Activated CD4-positive, alpha-beta T cell treated with anti-CD3 and anti-CD28 coated beads, Interleukin-2, amount 10 ng/mL, durations not matched to agents 24 days and 14 days (primary cell): ENCODE measurements around the gene TOMM6. TPM values are rescaled to one million over a fixed set of nuclear protein-coding genes. Genes with fewer than 3 reads are reported as not detected.
"Not testable (repeated sequence)": the region's sequence is repeated elsewhere in the genome, so short reads cannot be mapped to it uniquely, and the experiment has no call there.

ENCODE experiments used
- DNase-seq: peaks from one replicate; pipeline ENCODE4 v3.0.0; 2022
- H3K27ac Mint-ChIP-seq: one replicate; pipeline ENCODE4 v1.8.0; 2022; ENCODE audit warnings: mild to moderate bottlenecking, mixed read lengths
- H3K27me3 Mint-ChIP-seq: one replicate; pipeline ENCODE4 v1.8.0; 2022; ENCODE audit warnings: mixed read lengths
- H3K36me3 Mint-ChIP-seq: one replicate; pipeline ENCODE4 v1.8.0; 2022; ENCODE audit warnings: low read depth, mild to moderate bottlenecking, mixed read lengths
- H3K4me1 Mint-ChIP-seq: one replicate; pipeline ENCODE4 v1.8.0; 2021; ENCODE audit warnings: mixed read lengths
- H3K4me3 Mint-ChIP-seq: one replicate; pipeline ENCODE4 v1.8.0; 2022; ENCODE audit warnings: mild to moderate bottlenecking, moderate library complexity, mixed read lengths
- H3K9me3 Mint-ChIP-seq: one replicate; pipeline ENCODE4 v1.8.0; 2021; ENCODE audit warnings: mixed read lengths
- intact Hi-C: fragments of 100-400 bp; cut with micrococcal nuclease; formaldehyde crosslinking; loops from one replicate; pipeline ENCODE4 v1.15.1; 2023
- total RNA-seq: library from RNA; stranded (reverse); gene quantifications from 2 replicates; pipeline ENCODE4 v1.2.3, GENCODE V29; 2022

TOMM6 gene
- total RNA-seq, 1 donor from 2014 or later, result 367 TPM

DNA sequence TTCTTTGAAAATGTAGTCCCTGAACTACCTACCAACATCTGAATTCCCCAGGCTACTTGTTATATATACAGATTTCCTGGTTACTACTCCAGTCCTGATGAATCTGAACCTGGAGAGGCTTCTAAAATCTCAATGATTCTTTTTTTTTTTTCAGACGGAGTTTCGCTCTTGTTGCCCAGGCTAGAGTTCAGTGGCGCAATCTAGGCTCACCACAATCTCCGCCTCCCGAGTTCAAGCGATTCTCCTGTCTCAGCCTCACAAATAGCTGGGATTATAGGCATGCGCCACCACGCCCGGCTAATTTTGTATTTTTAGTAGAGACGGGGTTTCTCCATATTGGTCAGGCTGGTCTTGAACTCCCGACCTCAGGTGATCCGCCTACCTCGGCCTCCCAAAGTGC is 24.5 kb downstream of the TOMM6 start:
- H3K4me3 Mint-ChIP-seq, intact Hi-C loops, DNase-seq, H3K27ac Mint-ChIP-seq, H3K27me3 Mint-ChIP-seq, H3K4me1 Mint-ChIP-seq, H3K36me3 Mint-ChIP-seq, H3K9me3 Mint-ChIP-seq: not testable (repeated sequence)

DNA sequence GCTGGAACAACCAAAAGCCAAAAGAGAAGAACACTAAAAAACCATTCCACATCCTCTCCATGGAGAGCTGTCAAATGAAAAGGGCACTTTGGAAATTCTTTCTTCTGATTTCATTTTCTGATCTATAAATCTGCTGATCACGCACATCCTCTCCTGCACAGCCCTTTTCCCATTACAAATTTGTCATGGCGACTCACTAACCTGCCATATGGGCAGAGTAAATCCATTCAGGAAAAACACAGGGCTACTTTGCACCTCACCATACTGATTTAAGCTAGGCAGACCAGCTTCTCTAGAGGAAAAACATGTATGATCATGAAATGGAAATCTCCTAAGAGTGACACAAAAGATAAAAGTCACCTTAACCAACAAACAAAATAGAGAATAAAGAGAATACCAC is 26.0 kb downstream of the TOMM6 start:
- no peaks in the 10 kb centered on the region for H3K4me1 Mint-ChIP-seq
- intact Hi-C loops, result no loop called here
- no peaks in the 10 kb centered on the region for H3K9me3 Mint-ChIP-seq
- H3K27ac Mint-ChIP-seq, result no peak overlapping the region
- H3K27me3 Mint-ChIP-seq, result no peaks in the 10 kb centered on the region
- H3K4me3 Mint-ChIP-seq, result no peak overlapping the region
- DNase-seq, result no peak
- no peaks in the 10 kb centered on the region for H3K36me3 Mint-ChIP-seq

GRCh38 chr6:41813956-41814355 is 26.5 kb downstream of the TOMM6 start:
- no peak overlapping the region for H3K27ac Mint-ChIP-seq
- DNase-seq, result no peak
- intact Hi-C loops, result no loop called here
- no peaks in the 10 kb centered on the region for H3K36me3 Mint-ChIP-seq
- H3K4me1 Mint-ChIP-seq, result no peaks in the 10 kb centered on the region
- H3K27me3 Mint-ChIP-seq, result no peaks in the 10 kb centered on the region
- no peaks in the 10 kb centered on the region for H3K9me3 Mint-ChIP-seq
- H3K4me3 Mint-ChIP-seq, result no peak overlapping the region

GRCh38 chr6:41814629-41815028 is 27.1 kb downstream of the TOMM6 start:
- H3K9me3 Mint-ChIP-seq, result no peaks in the 10 kb centered on the region
- DNase-seq, result no peak

DNA sequence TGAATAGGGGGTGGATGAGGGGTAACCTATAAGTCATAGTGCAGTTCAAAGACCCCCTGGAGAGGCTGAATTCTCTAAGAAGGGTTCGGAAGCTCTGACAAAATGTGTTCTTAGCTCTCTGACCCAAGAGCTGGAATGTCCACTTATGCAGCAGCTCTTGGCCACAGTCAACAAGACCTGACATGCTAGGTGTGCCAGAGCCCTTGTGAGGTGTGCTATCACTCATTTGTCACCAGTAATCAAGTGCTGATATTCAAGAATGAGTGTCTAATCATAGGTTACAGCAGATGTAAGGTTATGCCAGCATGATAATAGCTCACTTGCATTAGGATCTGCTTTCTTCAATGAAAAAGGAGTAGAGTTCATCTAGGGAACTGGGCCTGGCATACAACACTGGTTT is 28.1 kb downstream of the TOMM6 start:
- no peaks in the 10 kb centered on the region for H3K36me3 Mint-ChIP-seq
- no peak for DNase-seq
- H3K27ac Mint-ChIP-seq, result no peak overlapping the region
- H3K27me3 Mint-ChIP-seq, result no peaks in the 10 kb centered on the region
- no peak overlapping the region for H3K4me3 Mint-ChIP-seq
- no peaks in the 10 kb centered on the region for H3K4me1 Mint-ChIP-seq
- H3K9me3 Mint-ChIP-seq, result no peaks in the 10 kb centered on the region
- intact Hi-C loops, result no loop called here

More at GRCh38 chr6:41814629-41815028, 27.1 kb downstream of the TOMM6 start:
- Mint-ChIP-seq H3K27ac (no peak overlapping the region), H3K36me3 (no peaks in the 10 kb centered on the region), H3K27me3 (no peaks in the 10 kb centered on the region), H3K4me1 (no peaks in the 10 kb centered on the region), H3K4me3 (no peak overlapping the region)
- intact Hi-C loops, result no loop called here

GRCh38 chr6:41818271-41819054 is 31.0 kb downstream of the TOMM6 start:
- H3K27me3 Mint-ChIP-seq, result no peaks in the 10 kb centered on the region
- H3K4me3 Mint-ChIP-seq, result no peak overlapping the region
- intact Hi-C loops, result no loop called here
- H3K27ac Mint-ChIP-seq, result no peak overlapping the region
- H3K4me1 Mint-ChIP-seq, result no peaks in the 10 kb centered on the region
- no peaks in the 10 kb centered on the region for H3K9me3 Mint-ChIP-seq
- H3K36me3 Mint-ChIP-seq, result no peaks in the 10 kb centered on the region
- DNase-seq, result no peak

GRCh38 chr6:41821266-41821665 is 33.8 kb downstream of the TOMM6 start:
- no peak for DNase-seq
- H3K4me3 Mint-ChIP-seq, result no peak overlapping the region
- no peaks in the 10 kb centered on the region for H3K27me3 Mint-ChIP-seq
- intact Hi-C loops, result no loop called here
- no peak overlapping the region for H3K27ac Mint-ChIP-seq
- H3K9me3 Mint-ChIP-seq, result no peaks in the 10 kb centered on the region
- H3K36me3 Mint-ChIP-seq, result no peaks in the 10 kb centered on the region
- no peaks in the 10 kb centered on the region for H3K4me1 Mint-ChIP-seq

DNA sequence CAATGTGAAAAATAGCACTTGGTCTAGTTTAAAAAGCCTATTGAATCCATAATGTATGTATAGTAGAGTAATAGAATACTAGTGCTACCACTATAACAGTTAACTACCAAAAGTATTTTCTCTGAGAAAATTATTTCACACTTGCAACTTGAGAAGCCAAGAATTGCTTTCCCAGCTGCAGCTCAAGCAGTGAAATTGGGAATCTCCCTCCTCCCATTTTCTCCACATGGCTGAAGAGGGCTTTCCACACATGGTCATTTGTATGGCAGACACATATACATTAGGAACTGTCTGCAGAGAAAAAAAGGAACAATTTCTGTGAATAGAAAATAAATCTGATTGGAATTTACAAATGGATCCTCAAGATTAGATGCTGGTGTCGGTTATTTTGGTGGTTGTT is 34.5 kb downstream of the TOMM6 start:
- no peaks in the 10 kb centered on the region for H3K27me3 Mint-ChIP-seq
- no peak overlapping the region for H3K4me3 Mint-ChIP-seq
- intact Hi-C loops, result no loop called here
- H3K4me1 Mint-ChIP-seq, result no peaks in the 10 kb centered on the region
- DNase-seq, result no peak
- no peak overlapping the region for H3K27ac Mint-ChIP-seq
- no peaks in the 10 kb centered on the region for H3K9me3 Mint-ChIP-seq
- no peaks in the 10 kb centered on the region for H3K36me3 Mint-ChIP-seq

DNA sequence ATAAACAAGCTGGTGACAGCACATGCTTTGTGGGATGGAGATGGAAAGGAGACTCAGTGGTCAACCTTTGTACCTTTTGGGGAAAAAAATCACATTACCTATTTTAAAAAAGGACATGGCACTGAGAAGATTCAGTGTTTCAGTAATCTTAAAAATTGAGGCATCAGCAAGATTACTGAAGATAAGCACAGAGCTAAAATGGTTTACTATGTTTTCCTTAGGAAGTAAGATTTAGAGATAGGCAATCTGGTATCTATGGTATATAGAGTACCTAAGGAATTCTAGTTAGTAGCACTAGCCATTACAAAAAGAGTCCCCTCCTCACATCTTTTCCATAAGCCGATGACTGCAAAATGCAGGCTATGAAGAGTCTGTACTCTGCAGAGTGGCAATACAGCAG is 35.7 kb downstream of the TOMM6 start:
- Mint-ChIP-seq H3K4me3 (no peak overlapping the region), H3K9me3 (no peaks in the 10 kb centered on the region), H3K4me1 (no peaks in the 10 kb centered on the region)

DNA sequence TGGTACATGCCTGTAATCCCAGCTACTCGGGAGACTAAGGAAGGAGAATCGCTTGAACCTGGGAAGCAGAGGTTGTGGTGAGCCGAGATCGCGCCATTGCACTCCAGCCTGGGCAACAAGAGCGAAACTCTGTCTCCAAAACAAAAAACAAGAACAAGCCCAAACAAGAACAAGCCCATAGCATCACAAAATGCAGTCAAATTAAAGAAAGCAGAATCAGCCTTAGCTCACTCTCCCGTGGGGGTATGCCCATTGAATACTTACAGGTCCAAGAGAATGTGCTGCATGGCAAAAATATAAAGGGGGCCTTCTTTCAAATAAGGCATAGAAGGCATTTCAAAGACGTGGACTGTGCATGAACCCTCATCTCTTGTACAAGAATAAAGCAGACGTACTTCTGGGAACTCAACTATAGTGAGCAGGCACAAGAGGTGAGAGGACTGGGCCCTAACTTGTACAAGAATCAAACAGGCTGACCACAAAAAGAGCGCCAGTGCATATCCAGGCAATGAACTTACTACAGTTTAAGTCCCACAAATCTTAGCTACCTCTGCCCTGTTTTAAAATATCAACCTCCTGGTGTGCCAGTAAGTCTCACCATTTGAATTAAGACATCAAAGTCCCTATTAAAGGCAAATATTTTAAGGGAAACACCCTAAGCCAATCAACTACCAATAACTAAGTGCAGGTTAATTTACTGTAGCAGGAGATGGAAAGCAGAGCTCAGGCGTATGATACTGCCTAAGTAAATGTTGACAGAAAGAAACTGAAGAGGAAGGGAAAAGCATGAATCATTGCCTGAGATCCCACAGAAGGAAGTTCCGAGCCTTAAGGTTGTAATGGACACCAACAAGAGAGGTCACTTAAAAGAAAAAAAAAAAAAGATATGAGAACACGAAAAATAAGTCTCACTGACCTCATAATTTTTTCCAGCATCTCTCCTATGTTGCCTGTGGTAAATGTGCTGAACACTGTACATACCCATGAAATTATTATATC is 37.4 kb downstream of the TOMM6 start:
- intact Hi-C loops, result no loop called here
- Mint-ChIP-seq H3K4me3 (no peak overlapping the region), H3K36me3 (no peaks in the 10 kb centered on the region)

More for the DNA sequence above, 35.7 kb downstream of the TOMM6 start:
- Mint-ChIP-seq H3K27ac (no peak overlapping the region), H3K27me3 (no peaks in the 10 kb centered on the region), H3K36me3 (no peaks in the 10 kb centered on the region)
- no peak for DNase-seq
- intact Hi-C loops, result no loop called here

GRCh38 chr6:41826343-41827022 is 39.0 kb downstream of the TOMM6 start:
- intact Hi-C loops, result no loop called here
- Mint-ChIP-seq H3K36me3 (no peaks in the 10 kb centered on the region), H3K4me3 (no peak overlapping the region), H3K27me3 (no peaks in the 10 kb centered on the region), H3K4me1 (no peaks in the 10 kb centered on the region), H3K27ac (no peak overlapping the region), H3K9me3 (no peaks in the 10 kb centered on the region)
- DNase-seq, result no peak

More for the DNA sequence above, 37.4 kb downstream of the TOMM6 start:
- Mint-ChIP-seq H3K27ac (no peak overlapping the region), H3K4me1 (no peaks in the 10 kb centered on the region), H3K9me3 (no peaks in the 10 kb centered on the region), H3K27me3 (no peaks in the 10 kb centered on the region)
- no peak for DNase-seq

GRCh38 chr6:41832263-41832662 is 44.8 kb downstream of the TOMM6 start:
- H3K27ac Mint-ChIP-seq, result no peak overlapping the region
- no peak for DNase-seq

GRCh38 chr6:41836022-41836659 is 48.6 kb downstream of the TOMM6 start:
- no peak for DNase-seq
- no peaks in the 10 kb centered on the region for H3K9me3 Mint-ChIP-seq
- H3K4me3 Mint-ChIP-seq, result no peak overlapping the region
- H3K4me1 Mint-ChIP-seq, result peaks cover 4% of the 10 kb centered on the region
- intact Hi-C loops, result no loop called here
- H3K27me3 Mint-ChIP-seq, result peaks cover 2% of the 10 kb centered on the region
- H3K36me3 Mint-ChIP-seq, result peaks cover 2% of the 10 kb centered on the region
- H3K27ac Mint-ChIP-seq, result no peak overlapping the region

More at GRCh38 chr6:41832263-41832662, 44.8 kb downstream of the TOMM6 start:
- Mint-ChIP-seq H3K36me3 (peaks cover 2% of the 10 kb centered on the region), H3K9me3 (no peaks in the 10 kb centered on the region), H3K4me3 (no peak overlapping the region), H3K27me3 (no peaks in the 10 kb centered on the region), H3K4me1 (peaks cover 4% of the 10 kb centered on the region)
- intact Hi-C loops, result no loop called here
